IMR-90 (cell line): ENCODE data around the gene MEF2C. TPM values are rescaled to one million over a fixed set of nuclear protein-coding genes. Genes with fewer than 3 reads are reported as not detected.

Experiments used
- ATAC-seq: fragments of 200-7000 bp; cut with Tn5 transposase; 2 replicates; pipeline ENCODE4 v1.9.1; 2020; ENCODE audit warnings: low read depth, mild to moderate bottlenecking, moderate library complexity
- BruUV-seq: library from RNA; stranded (reverse); fragments of 400-500 nt; replicated peaks from 2 replicates; lab custom pipeline; 2021; lab: Mats Ljungman, UMichigan
- CTCF ChIA-PET: fragments of 300-600 bp; formaldehyde crosslinking; extraction: SDS; loops from one replicate; lab custom pipeline; 2021; ENCODE audit warnings: antibody characterized with exemption; lab: Yijun Ruan, JAX
- POLR2A ChIA-PET: fragments of 300-600 bp; sonication (Branson Sonifier 250); formaldehyde crosslinking; loops from one replicate; lab custom pipeline; 2022; ENCODE audit warnings: antibody characterized with exemption; ENCODE audit not compliant: unreplicated experiment; lab: Charles Lee
- DNase-seq: peaks from one replicate; pipeline ENCODE4 v3.0.0; 2013
- H2AFZ ChIP-seq: replicated peaks from 2 replicates; pipeline ENCODE3; 2013; ENCODE audit warnings: low read length, mild to moderate bottlenecking; ENCODE audit not compliant: poor library complexity
- H2AK5ac ChIP-seq: 2 replicates; pipeline ENCODE4 v1.6.1; 2013; ENCODE audit warnings: low read depth, low read length, inconsistent platforms
- H2AK9ac ChIP-seq: replicated peaks from 2 replicates; pipeline ENCODE3; 2013; ENCODE audit warnings: mild to moderate bottlenecking, low read depth, low read length, moderate library complexity; ENCODE audit not compliant: poor library complexity
- H2BK120ac ChIP-seq: 2 replicates; pipeline ENCODE4 v1.6.1; 2013; ENCODE audit warnings: low read depth, low read length, inconsistent platforms
- H2BK15ac ChIP-seq: 3 replicates; pipeline ENCODE4 v1.6.1; 2013; ENCODE audit warnings: low read depth, low read length, inconsistent platforms
- H2BK20ac ChIP-seq: 2 replicates; pipeline ENCODE4 v1.6.1; 2013; ENCODE audit warnings: low read depth, mild to moderate bottlenecking, inconsistent platforms, low read length, moderate library complexity
- H2BK5ac ChIP-seq: 2 replicates; pipeline ENCODE4 v1.6.1; 2013; ENCODE audit warnings: mild to moderate bottlenecking, low read depth, low read length, inconsistent platforms; ENCODE audit not compliant: poor library complexity, severe bottlenecking
- H3K14ac ChIP-seq: replicated peaks from 2 replicates; pipeline ENCODE4 v1.6.1; 2013; ENCODE audit warnings: low read depth, low read length, inconsistent platforms
- H3K18ac ChIP-seq: 2 replicates; pipeline ENCODE4 v1.6.1; 2013; ENCODE audit warnings: low read depth, low read length, control low read depth
- H3K23ac ChIP-seq: 2 replicates; pipeline ENCODE4 v1.6.1; 2013; ENCODE audit warnings: low read depth, low read length, inconsistent platforms
- H3K27ac ChIP-seq: 2 replicates; pipeline ENCODE4 v1.5.1; 2013; ENCODE audit warnings: mild to moderate bottlenecking, control low read depth, low read length; ENCODE audit not compliant: insufficient read depth
- H3K27me3 ChIP-seq: 2 replicates; pipeline ENCODE4 v1.6.1; 2013; ENCODE audit warnings: low read length; ENCODE audit not compliant: control insufficient read depth, insufficient read depth
- H3K36me3 ChIP-seq: 2 replicates; pipeline ENCODE4 v1.6.1; 2013; ENCODE audit warnings: low read length, mixed read lengths; ENCODE audit not compliant: control insufficient read depth, insufficient read depth
- H3K4ac ChIP-seq: 2 replicates; pipeline ENCODE4 v1.6.1; 2013; ENCODE audit warnings: low read depth, low read length, inconsistent platforms
- H3K4me1 ChIP-seq: 2 replicates; pipeline ENCODE4 v1.6.1; 2013; ENCODE audit warnings: low read length, mixed read lengths; ENCODE audit not compliant: control insufficient read depth, insufficient read depth
- H3K4me2 ChIP-seq: 2 replicates; pipeline ENCODE4 v1.6.1; 2013; ENCODE audit warnings: low read depth, mild to moderate bottlenecking, control low read depth, low read length, moderate library complexity
- H3K4me3 ChIP-seq: 2 replicates; pipeline ENCODE4 v1.5.1; 2013; ENCODE audit warnings: low read depth, mild to moderate bottlenecking, control low read depth, low read length, moderate library complexity; ENCODE audit not compliant: insufficient read depth
- H3K56ac ChIP-seq: 2 replicates; pipeline ENCODE4 v1.6.1; 2013; ENCODE audit warnings: low read length, inconsistent platforms; ENCODE audit not compliant: insufficient read depth; ENCODE audit errors: extremely low read depth
- H3K79me1 ChIP-seq, 2 experiments: 2 replicates each; pipeline ENCODE4 v1.6.1; 2013; ENCODE audit warnings: low read length in 2 of 2, inconsistent platforms in 1 of 2, low read depth in 1 of 2
- H3K9ac ChIP-seq: 2 replicates; pipeline ENCODE4 v1.6.1; 2013; ENCODE audit warnings: low read depth, low read length, control low read depth
- H3K9me1 ChIP-seq: 2 replicates; pipeline ENCODE4 v1.6.1; 2013; ENCODE audit warnings: low read length, inconsistent platforms; ENCODE audit not compliant: insufficient read depth
- H3K9me3 ChIP-seq: 2 replicates; pipeline ENCODE4 v1.6.1; 2013; ENCODE audit warnings: low read length; ENCODE audit not compliant: control insufficient read depth, insufficient read depth
- H4K20me1 ChIP-seq: 2 replicates; pipeline ENCODE4 v1.6.1; 2013; ENCODE audit warnings: low read length, inconsistent platforms; ENCODE audit not compliant: insufficient read depth
- H4K5ac ChIP-seq: 2 replicates; pipeline ENCODE4 v1.6.1; 2013; ENCODE audit warnings: mild to moderate bottlenecking, low read depth, low read length, control low read depth
- H4K8ac ChIP-seq, 2 experiments: 2 replicates each; pipeline ENCODE4 v1.6.1; 2013; ENCODE audit warnings: low read depth in 2 of 2, low read length in 2 of 2, control low read depth in 1 of 2, inconsistent platforms in 1 of 2
- H4K91ac ChIP-seq: 2 replicates; pipeline ENCODE4 v1.6.1; 2013; ENCODE audit warnings: low read depth, low read length, inconsistent platforms; ENCODE audit not compliant: insufficient read depth
- CHD1 ChIP-seq: IDR thresholded peaks from 2 replicates; pipeline ENCODE4 v1.6.1; 2012; ENCODE audit warnings: low read depth, low read length, improper control_type of control experiment
- MAZ ChIP-seq: IDR thresholded peaks from 2 replicates; pipeline ENCODE4 v1.6.1; 2012; ENCODE audit warnings: low read depth, mild to moderate bottlenecking, low read length, improper control_type of control experiment, moderate library complexity, borderline replicate concordance
- RAD21 ChIP-seq: IDR thresholded peaks from 2 replicates; pipeline ENCODE4 v1.6.1; 2012; ENCODE audit warnings: low read length, improper control_type of control experiment
- RCOR1 ChIP-seq: IDR thresholded peaks from 2 replicates; pipeline ENCODE4 v1.6.1; 2012; ENCODE audit warnings: mild to moderate bottlenecking, low read length, improper control_type of control experiment; ENCODE audit not compliant: insufficient replicate concordance
- SMC3 ChIP-seq: fragments of 150-350 bp; IDR thresholded peaks from 2 replicates; pipeline ENCODE4 v1.6.1; 2016; ENCODE audit warnings: low read depth, mild to moderate bottlenecking, antibody characterized with exemption, low read length, moderate library complexity
- WGBS, 2 experiments: methylation state at CpG; one replicate each; pipeline versions ENCODE4 v1.1.5 to v1.1.7; 2013; ENCODE audit warnings: missing lambda C conversion rate in 2 of 2; ENCODE audit not compliant: insufficient read length in 1 of 2; ENCODE audit errors: extremely low coverage in 2 of 2; 5-methylcytosine and 5-hydroxymethylcytosine counted together
- dilution Hi-C: fragments of 300-500 bp; cut with HindIII; formaldehyde crosslinking; loops from one replicate; pipeline ENCODE4 v1.14.3; 2018; ENCODE audit warnings: low sequenced_read_pairs; ENCODE audit not compliant: unreplicated experiment
- in situ Hi-C: fragments of 300-500 bp; cut with MboI; formaldehyde crosslinking; loops from 3 replicates; pipeline ENCODE4 v1.14.3; 2019; ENCODE audit warnings: low sequenced_read_pairs, inconsistent platforms, mixed read lengths
- intact Hi-C: fragments of 100-400 bp; cut with micrococcal nuclease; formaldehyde crosslinking; loops from 2 replicates; pipeline ENCODE4 v1.10.0; 2022
- polyA plus RNA-seq, 3 experiments: library from polyadenylated mRNA; depleted of rRNA; stranded (reverse); fragments of >200 nt; gene quantifications; 2 replicates each; pipeline ENCODE4 v1.2.3, GENCODE V29; 2012; ENCODE audit warnings: low replicate concordance in 1 of 3
- total RNA-seq: library from RNA; depleted of rRNA; stranded (reverse); fragments of >200 nt; gene quantifications from 2 replicates; pipeline ENCODE4 v1.2.3, GENCODE V29; 2012

Gene MEF2C
- total and polyA plus RNA-seq, 2 of the 4 experiments (the other 2 are of a cell fraction) = 1.5 to 6.8 TPM

GRCh38 chr5:88722546-88723073 is 160.4 kb downstream of the MEF2C start:
- intact Hi-C loops (loop anchor here (10.0 kb wide), 1 partner anchor 1298 kb away; no protein-coding TSS in a partner anchor), dilution Hi-C loops (no loop called here), in situ Hi-C loops (loop anchor here (5.0 kb wide), 1 partner anchor 1545 kb away; no protein-coding TSS in a partner anchor)
- Histone ChIP-seq H4K91ac (no peak overlapping the region), H2BK20ac (no peak overlapping the region), H4K5ac (no peak overlapping the region), H3K4me2 (no peak overlapping the region), H3K27ac (no peak overlapping the region), H4K20me1 (no peaks in the 10 kb centered on the region), H2BK5ac (no peak overlapping the region), H3K14ac (no peak overlapping the region), H3K56ac (no peak overlapping the region), H3K36me3 (no peaks in the 10 kb centered on the region), H2AK9ac (no peak overlapping the region), H3K9me1 (no peaks in the 10 kb centered on the region), H2AK5ac (no peak overlapping the region), H4K8ac (no peak overlapping the region), H2AFZ (no peak overlapping the region), H3K18ac (no peak overlapping the region), H3K4ac (no peak overlapping the region), H3K27me3 (no peaks in the 10 kb centered on the region), H3K4me1 (no peaks in the 10 kb centered on the region), H3K9ac (no peak overlapping the region), H3K4me3 (no peak overlapping the region), H2BK15ac (no peak overlapping the region), H3K23ac (no peak overlapping the region), H3K9me3 (no peaks in the 10 kb centered on the region), H3K79me1 (no peaks in the 10 kb centered on the region), H2BK120ac (no peak overlapping the region)
- ATAC-seq (no peak), DNase-seq (no peak)
- WGBS, 2 experiments = 80% methylated on average over 5 of the region's 20 CpGs; no CpG with 5 or more reads in 1 of the 2 experiments
- TF ChIP-seq MAZ (no peak), SMC3 (no peak), RCOR1 (no peak), RAD21 (no peak), CHD1 (no peak)
- BruUV-seq = no TSS peak
- ChIA-PET CTCF (no interaction called here), POLR2A (no interaction called here)
